ENCODE results near the gene ENDOV.

GRCh38 chr17:80459234-80459633, 44.3 kb downstream of the ENDOV start:
- TF ChIP-seq, protein P1, sequence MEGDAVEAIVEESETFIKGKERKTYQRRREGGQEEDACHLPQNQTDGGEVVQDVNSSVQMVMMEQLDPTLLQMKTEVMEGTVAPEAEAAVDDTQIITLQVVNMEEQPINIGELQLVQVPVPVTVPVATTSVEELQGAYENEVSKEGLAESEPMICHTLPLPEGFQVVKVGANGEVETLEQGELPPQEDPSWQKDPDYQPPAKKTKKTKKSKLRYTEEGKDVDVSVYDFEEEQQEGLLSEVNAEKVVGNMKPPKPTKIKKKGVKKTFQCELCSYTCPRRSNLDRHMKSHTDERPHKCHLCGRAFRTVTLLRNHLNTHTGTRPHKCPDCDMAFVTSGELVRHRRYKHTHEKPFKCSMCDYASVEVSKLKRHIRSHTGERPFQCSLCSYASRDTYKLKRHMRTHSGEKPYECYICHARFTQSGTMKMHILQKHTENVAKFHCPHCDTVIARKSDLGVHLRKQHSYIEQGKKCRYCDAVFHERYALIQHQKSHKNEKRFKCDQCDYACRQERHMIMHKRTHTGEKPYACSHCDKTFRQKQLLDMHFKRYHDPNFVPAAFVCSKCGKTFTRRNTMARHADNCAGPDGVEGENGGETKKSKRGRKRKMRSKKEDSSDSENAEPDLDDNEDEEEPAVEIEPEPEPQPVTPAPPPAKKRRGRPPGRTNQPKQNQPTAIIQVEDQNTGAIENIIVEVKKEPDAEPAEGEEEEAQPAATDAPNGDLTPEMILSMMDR (CRISPR knock-in tag; IDR thresholded peaks at IDR 0.05): no peak
- TF ChIP-seq TBP (CRISPR knock-in tag; IDR thresholded peaks at IDR 0.05): no peak
- TF ChIP-seq BRD4 (CRISPR knock-in tag; IDR thresholded peaks at IDR 0.05): no peak
- TF ChIP-seq, protein P2, sequence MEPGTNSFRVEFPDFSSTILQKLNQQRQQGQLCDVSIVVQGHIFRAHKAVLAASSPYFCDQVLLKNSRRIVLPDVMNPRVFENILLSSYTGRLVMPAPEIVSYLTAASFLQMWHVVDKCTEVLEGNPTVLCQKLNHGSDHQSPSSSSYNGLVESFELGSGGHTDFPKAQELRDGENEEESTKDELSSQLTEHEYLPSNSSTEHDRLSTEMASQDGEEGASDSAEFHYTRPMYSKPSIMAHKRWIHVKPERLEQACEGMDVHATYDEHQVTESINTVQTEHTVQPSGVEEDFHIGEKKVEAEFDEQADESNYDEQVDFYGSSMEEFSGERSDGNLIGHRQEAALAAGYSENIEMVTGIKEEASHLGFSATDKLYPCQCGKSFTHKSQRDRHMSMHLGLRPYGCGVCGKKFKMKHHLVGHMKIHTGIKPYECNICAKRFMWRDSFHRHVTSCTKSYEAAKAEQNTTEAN (CRISPR knock-in tag; conservative IDR thresholded peaks at IDR 0.05): no peak
- no peak for TF ChIP-seq ATF3 (CRISPR knock-in tag; IDR thresholded peaks at IDR 0.05)
